SW 1271 (cell line): ENCODE data around the gene DOCK8.
"Not testable (repeated sequence)": the region's sequence is repeated elsewhere in the genome, so short reads cannot be mapped to it uniquely, and the experiment has no call there.

Source experiments
- DNase-seq, 2 experiments: peaks; one replicate each; lab custom pipeline; 2025; lab: John Stamatoyannopoulos, UW

DOCK8 gene

GRCh38 chr9:365436-365835 lies 150.8 kb downstream of the DOCK8 start:
- no peak for DNase-seq

DNA sequence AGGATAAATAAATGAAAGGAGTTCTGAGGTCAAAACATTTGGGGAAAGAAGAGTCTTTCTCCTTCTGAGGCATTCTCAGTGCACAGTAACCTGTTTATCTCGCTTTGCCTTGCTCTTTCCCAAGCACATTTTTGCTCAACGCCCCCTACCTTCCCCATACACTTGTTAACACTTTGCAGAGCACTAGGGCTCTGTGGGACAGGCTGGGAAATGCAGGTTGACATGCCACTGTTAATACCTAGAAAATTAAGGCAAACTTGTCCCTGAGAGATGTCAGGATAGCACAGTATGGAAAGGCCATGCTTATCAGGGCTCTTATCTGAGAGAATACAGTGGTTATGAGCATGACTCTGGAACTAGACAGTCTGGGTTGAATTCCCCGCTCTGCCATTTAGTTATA lies 152.0 kb downstream of the DOCK8 start:
- no peak for DNase-seq

DNA sequence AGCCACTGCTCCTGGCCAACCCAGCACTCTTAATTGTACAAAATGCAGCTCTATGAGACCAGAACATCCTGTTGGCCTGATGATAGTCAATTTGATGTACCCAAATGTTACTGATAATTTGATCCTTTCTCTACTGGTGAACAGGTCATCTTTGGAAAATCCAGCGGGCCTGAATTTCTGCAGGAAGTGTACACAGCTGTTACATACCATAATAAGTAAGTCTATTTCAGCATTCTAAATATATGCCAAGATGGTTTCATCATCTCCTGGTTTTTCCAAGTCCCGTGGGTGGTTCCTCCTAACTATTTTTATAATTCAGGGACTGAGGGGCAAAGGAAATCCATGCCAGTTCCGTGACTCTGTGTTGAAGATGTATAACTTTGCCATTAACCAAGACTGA lies 155.4 kb downstream of the DOCK8 start:
- no peak for DNase-seq

- DNase-seq, result no peak
Measured at GRCh38 chr9:371349-371748, 156.7 kb downstream of the DOCK8 start.

DNA sequence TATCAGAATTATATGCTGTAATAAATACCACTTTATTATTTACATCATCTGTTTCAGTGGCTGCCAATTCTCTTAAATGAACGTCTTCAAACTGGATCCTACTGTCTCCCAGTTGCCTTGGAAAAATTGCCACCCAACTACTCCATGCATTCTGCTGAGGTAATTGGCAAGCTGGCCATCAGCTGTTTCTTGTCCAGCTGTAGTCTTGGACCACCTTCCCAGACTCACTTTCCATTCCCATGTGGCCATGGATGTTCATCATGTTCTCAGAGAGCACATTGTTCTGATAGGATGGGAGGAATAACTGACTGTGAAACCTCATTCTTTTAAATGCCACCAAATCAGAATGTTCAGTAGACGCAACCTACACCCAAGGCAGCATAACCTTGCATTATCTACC lies 157.5 kb downstream of the DOCK8 start:
- DNase-seq, result no peak

DNA sequence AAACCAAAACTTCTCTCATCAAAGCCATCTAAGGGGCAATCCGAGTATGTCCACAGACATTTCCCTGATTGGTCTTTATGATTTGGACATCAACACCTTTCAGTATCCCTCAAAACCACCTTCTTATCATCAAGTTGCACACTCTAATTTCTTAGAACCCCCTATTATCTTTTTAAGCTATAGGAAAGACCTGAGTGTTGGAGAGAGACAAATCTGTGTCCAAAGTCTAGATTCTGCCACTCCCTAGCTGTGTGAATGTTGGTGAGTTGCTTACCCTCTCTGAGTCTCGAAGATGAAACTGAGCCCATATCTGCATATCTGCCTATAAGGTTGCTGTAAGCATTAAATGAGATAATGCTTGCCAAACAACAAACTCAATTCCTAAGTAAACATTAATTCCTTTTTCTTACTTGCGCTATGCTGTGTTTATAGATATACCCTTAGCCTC lies 159.1 kb downstream of the DOCK8 start:
- no peak for DNase-seq

DNA sequence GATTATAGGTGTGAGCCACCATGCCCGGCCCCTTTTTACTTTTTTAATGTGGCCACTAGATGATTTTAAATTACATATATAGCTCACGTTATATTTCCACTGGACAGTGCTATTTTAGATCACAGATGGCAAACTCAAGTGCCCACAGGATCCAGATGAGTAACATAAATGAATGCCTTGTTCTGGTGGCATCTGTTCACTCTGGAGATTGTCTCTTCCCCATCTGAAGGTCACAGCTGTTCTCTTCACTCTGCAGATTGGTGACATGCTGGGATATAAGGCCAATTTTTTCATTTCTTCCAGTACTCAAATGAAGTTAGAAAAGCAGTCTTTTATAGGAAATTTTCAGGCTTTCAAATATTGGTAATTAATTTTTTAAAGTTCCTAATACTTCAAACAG lies 160.1 kb downstream of the DOCK8 start:
- no peak for DNase-seq

DNA sequence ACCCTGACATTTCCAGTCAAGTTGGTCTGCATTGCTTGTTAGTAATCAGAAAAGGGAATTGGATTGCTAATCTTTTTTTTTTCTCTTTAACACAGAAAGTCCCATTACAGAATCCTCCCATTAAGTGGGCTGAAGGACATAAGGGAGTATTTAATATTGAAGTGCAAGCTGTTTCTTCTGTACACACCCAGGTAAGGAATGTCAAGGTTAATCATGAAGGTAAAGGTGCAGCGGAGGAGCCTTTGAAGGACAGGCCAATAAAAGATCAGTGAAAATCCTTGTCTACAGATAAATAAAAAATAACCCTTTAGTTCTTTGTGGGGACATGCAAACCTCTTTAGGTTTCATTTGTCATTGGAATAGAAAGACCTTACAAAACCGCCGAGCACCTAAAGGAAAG lies 161.4 kb downstream of the DOCK8 start:
- DNase-seq, result no peak

DNA sequence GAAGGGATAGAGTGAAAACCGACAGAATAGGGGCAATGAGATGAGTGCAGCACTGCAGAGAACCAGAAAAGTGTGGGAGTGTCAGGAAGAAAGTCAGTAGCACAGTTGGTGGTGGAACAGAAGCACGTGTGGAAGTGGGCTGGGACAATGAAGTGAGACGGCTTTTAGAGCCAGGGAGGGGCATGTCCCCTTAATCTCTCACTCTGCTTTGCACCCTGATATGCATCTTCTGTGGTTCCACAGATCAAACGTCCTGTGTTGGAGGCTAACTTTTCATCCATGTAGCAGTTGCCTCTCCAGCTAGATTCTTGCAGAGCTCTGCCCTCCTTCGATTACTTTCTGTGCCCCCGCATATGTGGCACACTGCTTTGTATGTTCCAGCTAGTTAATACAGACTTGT lies 163.6 kb downstream of the DOCK8 start:
- no peak for DNase-seq

DNA sequence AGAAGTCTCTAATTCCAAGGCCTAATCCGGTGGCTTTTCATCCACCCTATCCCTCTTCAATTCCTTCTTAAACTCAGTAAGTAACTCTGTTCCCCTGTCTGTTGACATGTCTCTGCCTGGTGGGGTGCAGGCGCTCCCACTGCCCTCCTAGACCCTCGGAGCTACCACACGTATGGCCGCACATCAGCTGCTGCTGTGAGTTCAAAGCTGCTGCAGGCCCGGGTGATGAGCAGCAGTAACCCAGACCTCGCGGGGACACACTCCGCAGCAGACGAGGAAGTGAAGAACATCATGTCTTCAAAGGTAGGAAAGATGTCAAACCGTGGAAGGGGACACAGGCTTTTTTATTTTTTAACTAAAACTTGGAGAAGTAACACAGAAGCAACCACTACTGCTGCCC lies 167.7 kb downstream of the DOCK8 start:
- DNase-seq, result no peak

DNA sequence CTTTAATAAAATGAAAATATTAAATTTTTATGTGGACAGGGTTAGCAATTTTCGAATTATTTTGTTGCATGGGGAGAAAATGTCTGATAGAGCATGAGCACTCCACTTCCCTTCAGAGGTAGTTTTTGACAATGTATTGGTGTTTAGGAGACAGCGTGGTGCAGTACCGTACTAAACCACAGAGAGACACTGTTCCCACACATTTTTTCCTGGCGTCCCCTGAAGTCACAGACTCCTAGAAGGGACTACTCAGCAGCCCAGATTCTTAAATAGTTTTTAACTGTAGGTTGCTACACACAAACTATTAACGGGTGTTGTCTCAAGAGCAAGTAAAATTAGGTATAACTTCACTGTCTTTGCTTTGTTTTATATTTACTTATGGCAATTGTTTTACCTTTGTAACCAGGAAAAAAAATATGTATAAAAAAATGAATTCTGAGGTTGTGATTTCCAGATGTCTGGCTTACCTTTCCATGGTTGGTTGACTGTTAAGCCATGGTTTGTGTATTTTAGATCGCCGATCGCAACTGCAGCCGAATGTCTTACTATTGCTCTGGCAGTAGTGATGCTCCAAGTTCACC lies 171.2 kb downstream of the DOCK8 start:
- no peak for DNase-seq

DNA sequence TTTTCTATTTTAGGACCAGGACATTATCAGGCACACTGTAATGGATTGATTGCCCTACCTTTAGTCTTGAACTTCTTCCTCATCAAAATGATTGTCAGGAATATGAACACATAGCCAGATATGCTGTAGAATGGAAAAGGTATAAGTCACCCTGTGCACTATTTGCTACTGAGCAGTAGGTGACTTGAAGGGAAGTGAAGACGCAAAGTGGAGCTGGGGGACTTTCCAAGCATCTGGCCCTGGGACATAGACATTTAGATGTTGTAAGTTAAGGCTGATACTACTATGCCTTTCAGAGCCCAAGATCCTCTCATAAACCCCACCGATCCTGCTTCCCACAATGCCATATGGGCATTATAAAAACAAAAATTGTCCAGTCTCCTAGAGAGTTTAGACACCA lies 174.5 kb downstream of the DOCK8 start:
- no peak for DNase-seq

DNA sequence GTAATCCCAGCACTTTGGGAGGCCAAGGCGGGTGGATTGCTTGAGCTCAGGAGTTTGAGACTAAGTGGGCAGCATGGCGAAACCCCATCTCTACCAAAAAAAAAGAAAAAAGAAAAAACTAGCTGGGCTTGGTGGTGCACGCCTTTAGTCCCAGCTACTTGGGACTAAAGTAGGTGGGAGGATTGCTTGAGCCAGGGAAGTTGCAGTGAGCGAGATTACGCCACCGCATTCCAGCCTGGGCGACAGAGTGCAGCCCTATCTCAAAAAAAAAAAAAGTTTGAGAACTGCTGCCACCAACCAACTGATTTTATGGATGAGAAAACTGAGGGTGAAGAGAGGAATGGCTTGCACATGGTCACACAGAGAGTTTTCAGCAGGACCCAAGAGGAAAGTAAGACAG lies 175.1 kb downstream of the DOCK8 start:
- DNase-seq, result no peak

DNA sequence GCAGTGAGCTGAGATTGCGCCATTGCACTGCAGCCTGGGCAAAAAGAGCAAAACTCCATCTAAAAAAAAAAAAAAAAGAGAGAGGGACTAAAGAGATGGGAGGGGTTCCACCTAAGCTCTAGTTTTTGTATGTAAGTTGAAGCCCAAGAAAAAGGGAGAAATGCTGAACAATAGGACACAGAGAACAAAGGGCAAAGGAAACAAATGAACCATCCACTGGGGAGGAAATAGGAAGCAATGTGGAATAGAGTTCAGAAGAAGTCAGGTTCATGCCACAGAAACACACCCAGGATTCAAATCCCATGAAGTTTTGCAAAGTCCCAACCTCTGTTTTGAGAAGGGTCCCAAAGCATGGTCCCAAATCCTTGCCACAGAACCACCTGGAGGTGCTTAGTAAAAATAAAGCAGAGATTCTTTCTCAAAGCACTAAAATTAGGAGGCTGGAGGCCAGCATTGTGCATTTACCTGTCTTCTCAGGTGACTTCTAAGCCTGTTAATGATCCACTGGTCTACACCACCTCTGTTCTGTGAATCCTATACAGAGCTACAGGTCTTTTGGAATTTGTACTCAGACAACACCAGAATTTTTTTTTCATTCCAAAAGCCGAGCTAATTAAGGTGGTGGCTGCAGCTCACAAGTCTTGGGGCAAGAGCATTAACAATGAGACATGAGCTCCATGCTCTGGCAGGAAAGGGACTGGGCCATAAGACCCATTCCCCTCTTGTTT lies 177.6 kb downstream of the DOCK8 start:
- no peak for DNase-seq

DNA sequence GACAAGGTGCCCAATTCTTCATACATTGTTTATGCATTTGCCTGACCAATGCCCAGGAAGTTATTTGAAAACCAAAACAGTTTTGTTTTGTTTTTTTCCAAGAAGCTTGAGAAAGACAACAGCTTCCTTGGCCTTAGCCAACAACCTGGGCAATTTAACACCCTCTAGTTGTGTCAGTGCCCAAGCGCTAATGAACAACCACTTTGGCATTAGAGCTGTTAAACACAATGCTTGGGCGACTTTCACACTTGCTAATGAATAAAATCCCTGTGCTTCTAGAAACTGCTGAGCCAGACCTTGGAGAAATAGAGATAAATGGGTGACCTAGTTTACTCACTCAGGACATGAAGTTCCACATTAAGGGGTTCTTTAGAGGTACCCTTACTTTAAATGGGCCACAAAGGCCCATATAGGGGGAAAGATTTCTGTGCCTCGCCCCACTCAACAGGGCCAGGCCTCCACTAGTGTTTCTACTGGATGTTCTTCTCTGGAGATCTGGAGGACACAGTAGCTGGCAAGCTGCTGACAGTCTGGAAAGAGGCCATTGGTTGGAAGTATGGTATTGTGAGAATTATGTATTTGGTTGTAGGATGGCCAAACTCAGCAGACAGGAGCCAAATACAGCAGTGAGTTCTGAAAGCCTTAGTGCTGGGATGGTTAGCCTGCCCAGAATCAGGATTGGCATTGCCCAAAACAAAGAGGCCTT lies 179.8 kb downstream of the DOCK8 start:
- no peak for DNase-seq

DNA sequence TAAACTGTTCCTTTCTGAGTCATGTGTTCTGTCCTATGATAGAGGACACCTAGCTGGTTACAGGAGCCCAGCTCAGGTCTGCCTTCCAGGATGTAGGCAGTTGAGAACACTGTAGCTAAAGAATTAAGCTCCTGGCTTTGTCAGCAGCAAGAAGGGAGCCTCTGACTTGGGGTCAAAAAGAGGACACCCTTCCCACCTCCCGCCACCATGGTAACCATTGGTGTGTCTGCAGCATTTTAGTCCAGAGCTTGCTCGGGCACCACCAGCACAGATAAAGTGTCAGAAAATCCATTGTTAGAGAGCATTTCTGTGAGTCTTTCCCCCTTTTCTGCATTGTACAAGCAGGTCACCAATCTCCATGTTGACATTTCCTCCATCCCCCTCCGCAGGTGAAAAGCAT lies 181.7 kb downstream of the DOCK8 start:
- DNase-seq, result no peak

DNA sequence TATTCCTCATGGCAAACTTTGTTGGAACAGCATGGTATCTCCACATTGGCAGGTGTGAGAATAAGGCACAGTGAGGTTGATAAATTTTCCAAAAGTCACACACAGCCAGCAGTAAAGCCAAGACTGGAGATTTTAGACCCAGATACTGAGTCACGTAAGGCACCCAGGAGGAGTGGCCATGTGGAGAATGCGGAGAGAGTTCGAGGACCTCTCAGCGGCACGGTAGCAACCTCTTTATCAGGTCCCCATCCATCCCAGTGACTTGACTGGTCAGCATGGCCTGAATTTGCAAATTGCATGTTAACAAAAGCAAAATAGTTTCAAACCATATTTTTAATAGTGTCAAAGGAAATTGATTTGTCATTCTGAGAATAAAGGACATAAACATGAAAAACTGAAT lies 183.4 kb downstream of the DOCK8 start:
- no peak for DNase-seq

DNA sequence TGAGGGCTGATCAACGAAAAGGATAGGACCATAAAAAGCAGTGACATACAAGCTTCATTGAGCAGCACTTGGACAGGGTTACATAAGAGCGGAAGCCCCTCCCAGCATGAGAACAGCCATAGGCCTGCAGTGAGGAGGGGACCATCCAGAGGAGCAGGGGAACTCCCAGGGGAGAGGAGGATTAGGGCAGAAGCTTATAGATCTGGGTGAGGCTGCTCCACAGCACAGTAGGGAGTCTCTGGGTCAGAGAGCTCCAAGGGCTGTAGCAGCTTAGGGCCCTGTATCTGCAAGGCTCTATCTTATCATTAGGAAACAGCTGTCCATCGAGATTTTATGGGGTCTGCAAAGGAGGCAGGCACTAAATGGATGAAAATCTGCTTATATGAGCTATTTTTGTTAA lies 186.6 kb downstream of the DOCK8 start:
- no peak for DNase-seq

- DNase-seq, result no peak
Measured at GRCh38 chr9:404234-404633, 189.6 kb downstream of the DOCK8 start.

DNA sequence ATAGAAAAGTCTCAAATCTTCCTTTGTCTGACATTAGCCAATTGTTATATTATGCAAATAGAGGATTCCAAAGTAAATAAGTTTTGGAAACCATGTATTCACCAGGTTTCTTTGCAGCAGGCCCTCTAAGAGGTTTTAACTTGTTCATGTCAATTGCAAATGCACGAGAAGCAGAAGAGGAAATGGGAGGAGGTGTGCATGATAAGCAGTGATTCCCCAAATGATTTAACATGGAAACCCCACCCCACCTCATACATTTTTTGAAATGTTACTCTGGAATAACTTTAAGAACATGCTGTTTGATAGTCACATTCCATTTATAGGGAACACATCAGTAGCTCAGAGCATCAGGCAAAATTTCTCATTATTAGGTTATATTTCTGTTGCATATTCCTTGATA lies 190.7 kb downstream of the DOCK8 start:
- no peak for DNase-seq

GRCh38 chr9:406886-407654 lies 192.4 kb downstream of the DOCK8 start:
- no peak for DNase-seq

- not testable (repeated sequence) for DNase-seq
Measured at GRCh38 chr9:409655-410054, 195.0 kb downstream of the DOCK8 start.

DNA sequence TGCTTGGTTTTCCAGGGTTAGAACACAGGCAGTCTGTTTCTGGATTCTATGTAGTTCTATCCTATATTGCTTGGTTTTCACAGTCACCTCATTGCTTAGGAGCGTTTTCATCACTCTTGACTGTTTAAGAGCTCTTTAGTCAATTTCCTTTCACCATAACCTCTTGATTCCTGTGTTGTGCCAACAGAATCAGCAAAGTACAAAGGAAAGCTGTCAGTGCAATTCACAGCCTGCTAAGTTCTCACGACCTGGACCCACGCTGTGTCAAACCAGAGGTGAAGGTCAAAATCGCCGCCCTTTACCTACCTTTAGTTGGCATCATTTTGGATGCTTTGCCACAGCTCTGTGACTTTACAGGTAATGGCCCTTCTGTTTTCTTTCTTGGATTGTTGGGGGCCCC lies 199.9 kb downstream of the DOCK8 start:
- DNase-seq, result no peak
